H9 (cell line): ENCODE data around the gene LPP. TPM values are rescaled to one million over a fixed set of nuclear protein-coding genes. Genes with fewer than 3 reads are reported as not detected.

Source experiments
- DNase-seq: peaks from one replicate; pipeline ENCODE4 v3.0.0-alpha.2; 2017
- H2AFZ ChIP-seq: one replicate; pipeline ENCODE4 v1.6.1; 2013; ENCODE audit warnings: mild to moderate bottlenecking, low read length, control low read depth, moderate library complexity
- H2AK5ac ChIP-seq: 2 replicates; pipeline ENCODE4 v1.6.1; 2013; ENCODE audit warnings: low read length, control low read depth, mixed read lengths; ENCODE audit not compliant: insufficient read length
- H2BK120ac ChIP-seq: one replicate; pipeline ENCODE4 v1.6.1; 2013; ENCODE audit warnings: low read depth, mild to moderate bottlenecking, low read length, control low read depth, inconsistent platforms; ENCODE audit not compliant: poor library complexity, severe bottlenecking
- H2BK12ac ChIP-seq: 2 replicates; pipeline ENCODE4 v1.6.1; 2013; ENCODE audit warnings: low read length, control low read depth, mixed read lengths, low read depth; ENCODE audit not compliant: insufficient read length
- H2BK15ac ChIP-seq: 2 replicates; pipeline ENCODE4 v1.6.1; 2013; ENCODE audit warnings: low read depth, low read length, control low read depth
- H2BK20ac ChIP-seq: one replicate; pipeline ENCODE4 v1.6.1; 2013; ENCODE audit warnings: low read depth, mild to moderate bottlenecking, low read length, control low read depth, inconsistent platforms; ENCODE audit not compliant: poor library complexity, severe bottlenecking
- H2BK5ac ChIP-seq: 2 replicates; pipeline ENCODE4 v1.6.1; 2013; ENCODE audit warnings: low read length, control low read depth, mixed read lengths; ENCODE audit not compliant: insufficient read length
- H3K14ac ChIP-seq: 2 replicates; pipeline ENCODE4 v1.6.1; 2013; ENCODE audit warnings: low read length, control low read depth; ENCODE audit not compliant: insufficient read depth
- H3K18ac ChIP-seq: 2 replicates; pipeline ENCODE4 v1.6.1; 2013; ENCODE audit warnings: low read depth, mild to moderate bottlenecking, mixed read lengths, low read length, control low read depth; ENCODE audit not compliant: insufficient read length
- H3K23ac ChIP-seq: 2 replicates; pipeline ENCODE4 v1.6.1; 2013; ENCODE audit warnings: low read length, control low read depth, mixed read lengths, low read depth; ENCODE audit not compliant: insufficient read length
- H3K23me2 ChIP-seq: 2 replicates; pipeline ENCODE4 v1.6.1; 2013; ENCODE audit warnings: low read depth, mild to moderate bottlenecking, mixed read lengths, low read length, control low read depth; ENCODE audit not compliant: insufficient read length, poor library complexity, severe bottlenecking
- H3K27ac ChIP-seq: 2 replicates; pipeline ENCODE4 v1.5.1; 2013; ENCODE audit warnings: low read length, control low read depth, mixed read lengths, low read depth; ENCODE audit not compliant: insufficient read length
- H3K27me3 ChIP-seq: 2 replicates; pipeline ENCODE4 v1.6.1; 2013; ENCODE audit warnings: low read length, control low read depth, inconsistent platforms; ENCODE audit not compliant: insufficient read depth
- H3K4ac ChIP-seq: 2 replicates; pipeline ENCODE4 v1.6.1; 2013; ENCODE audit warnings: low read depth, mild to moderate bottlenecking, control low read depth, inconsistent platforms, low read length, moderate library complexity
- H3K4me1 ChIP-seq: 2 replicates; pipeline ENCODE4 v1.6.1; 2013; ENCODE audit warnings: low read length, control low read depth, inconsistent platforms; ENCODE audit not compliant: insufficient read depth
- H3K4me2 ChIP-seq: 2 replicates; pipeline ENCODE4 v1.6.1; 2013; ENCODE audit warnings: low read length, control low read depth, mixed read lengths; ENCODE audit not compliant: insufficient read length, insufficient read depth
- H3K56ac ChIP-seq: 2 replicates; pipeline ENCODE4 v1.6.1; 2013; ENCODE audit warnings: low read depth, mild to moderate bottlenecking, mixed read lengths, low read length, control low read depth; ENCODE audit not compliant: insufficient read length
- H3K79me1 ChIP-seq: 2 replicates; pipeline ENCODE4 v1.6.1; 2013; ENCODE audit warnings: low read depth, mild to moderate bottlenecking, moderate library complexity, low read length, control low read depth, inconsistent platforms; ENCODE audit not compliant: insufficient read depth, poor library complexity, severe bottlenecking
- H3K79me2 ChIP-seq: 2 replicates; pipeline ENCODE4 v1.6.1; 2013; ENCODE audit warnings: low read length, control low read depth, inconsistent platforms; ENCODE audit not compliant: insufficient read depth
- H3K9ac ChIP-seq: 2 replicates; pipeline ENCODE4 v1.6.1; 2013; ENCODE audit warnings: low read length, control low read depth, mixed read lengths; ENCODE audit not compliant: insufficient read length; ENCODE audit errors: extremely low read depth
- H3K9me3 ChIP-seq: one replicate; pipeline ENCODE4 v1.6.1; 2013; ENCODE audit warnings: low read depth, low read length, inconsistent platforms; ENCODE audit not compliant: control insufficient read depth
- H3T11ph ChIP-seq: one replicate; pipeline ENCODE4 v1.6.1; 2013; ENCODE audit warnings: mild to moderate bottlenecking, low read length, control low read depth, inconsistent platforms
- H4K20me1 ChIP-seq: one replicate; pipeline ENCODE4 v1.6.1; 2013; ENCODE audit not compliant: control insufficient read depth, insufficient read length, insufficient read depth
- H4K5ac ChIP-seq: 2 replicates; pipeline ENCODE4 v1.6.1; 2013; ENCODE audit warnings: low read depth, mild to moderate bottlenecking, mixed read lengths, low read length, control low read depth; ENCODE audit not compliant: insufficient read length
- H4K8ac ChIP-seq: replicated peaks from 2 replicates; pipeline ENCODE4 v1.6.1; 2013; ENCODE audit warnings: low read length, control low read depth, mixed read lengths, low read depth; ENCODE audit not compliant: insufficient read length
- H4K91ac ChIP-seq: 2 replicates; pipeline ENCODE4 v1.6.1; 2013; ENCODE audit warnings: low read depth, mild to moderate bottlenecking, moderate library complexity, mixed read lengths, low read length, control low read depth; ENCODE audit not compliant: insufficient read length
- H3K27ac Mint-ChIP-seq, 3 experiments: 2 replicates in 2 of 3; 3 replicates in 1 of 3; pipeline ENCODE4 v1.8.0; 2020 to 2021; ENCODE audit warnings: mixed read lengths in 3 of 3, mild to moderate bottlenecking in 1 of 3, moderate library complexity in 1 of 3
- H3K27me3 Mint-ChIP-seq: 2 replicates; pipeline ENCODE4 v1.8.0; 2021; ENCODE audit warnings: low read depth, mild to moderate bottlenecking, moderate library complexity, mixed read lengths
- H3K36me3 Mint-ChIP-seq, 3 experiments: 2 replicates in 2 of 3; 3 replicates in 1 of 3; pipeline ENCODE4 v1.8.0; 2020 to 2021; ENCODE audit warnings: low read depth in 3 of 3, mixed read lengths in 3 of 3; ENCODE audit not compliant: insufficient read depth in 1 of 3
- H3K4me1 Mint-ChIP-seq, 2 experiments: 2 replicates each; pipeline ENCODE4 v1.8.0; 2020; ENCODE audit warnings: mixed read lengths in 2 of 2
- H3K4me3 Mint-ChIP-seq, 2 experiments: 2 replicates in 1 of 2; 3 replicates in 1 of 2; pipeline ENCODE4 v1.8.0; 2020 to 2021; ENCODE audit warnings: mild to moderate bottlenecking in 2 of 2, mixed read lengths in 2 of 2, moderate library complexity in 1 of 2
- H3K9me3 Mint-ChIP-seq, 2 experiments: 2 replicates in 1 of 2; 3 replicates in 1 of 2; pipeline ENCODE4 v1.8.0; 2020; ENCODE audit warnings: mild to moderate bottlenecking in 2 of 2, mixed read lengths in 2 of 2, moderate library complexity in 1 of 2
- WGBS: extraction: QIAGEN DNeasy Blood & Tissue Kit; methylation state at CpG from one replicate; pipeline ENCODE4 v1.1.7; 2013; ENCODE audit warnings: missing lambda C conversion rate, low lambda C conversion rate, mixed read lengths; ENCODE audit not compliant: insufficient read length; ENCODE audit errors: extremely low coverage; 5-methylcytosine and 5-hydroxymethylcytosine counted together
- total RNA-seq: library from RNA; stranded (reverse); gene quantifications from 2 replicates; pipeline ENCODE4 v1.2.1, GENCODE V29; 2021
- TF ChIP-seq, protein P1 (sequence below): fragments of 200-600 bp; sonication (generic); conservative IDR thresholded peaks from 3 replicates; pipeline ENCODE4 v1.8.0; 2021; ENCODE audit warnings: antibody characterized with exemption, mild to moderate bottlenecking

Gene LPP
- total RNA-seq, 1 experiment from 2014 or later = 64.6 TPM

DNA sequence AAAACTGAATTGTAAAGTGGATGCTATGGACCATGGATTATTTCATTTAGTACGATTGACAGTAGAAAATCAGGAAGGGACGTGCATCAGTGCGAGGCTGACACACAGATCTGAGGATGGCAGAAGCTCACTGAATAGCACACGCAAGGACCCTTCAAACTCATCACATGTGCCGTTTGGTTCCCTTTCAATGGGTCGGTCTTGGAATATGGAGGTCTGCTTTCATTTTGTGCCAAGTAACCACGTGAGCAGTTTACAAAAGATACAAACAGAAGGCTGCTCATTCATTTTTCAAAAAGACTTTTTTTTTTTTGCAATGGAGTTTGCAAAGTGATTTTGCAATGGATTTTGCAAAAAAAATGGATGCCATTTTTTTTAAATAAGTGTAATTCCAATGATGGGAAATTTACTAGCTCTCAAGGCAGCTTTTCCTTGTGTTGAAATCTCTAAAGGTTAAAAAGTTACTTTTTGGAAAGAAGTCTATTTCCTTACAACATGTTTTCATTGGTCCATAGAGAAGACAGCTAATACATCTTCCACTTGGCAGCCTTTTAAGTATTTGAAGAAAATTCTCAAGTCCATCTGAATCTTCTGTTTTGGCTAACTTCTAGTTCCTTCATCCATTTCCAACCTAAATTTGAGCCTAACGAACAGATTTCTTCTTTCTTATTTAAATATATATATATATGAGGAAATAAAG is 625.5 kb downstream of the LPP start:
- Mint-ChIP-seq H3K27me3 (no peaks in the 10 kb centered on the region), H3K9me3 (no peaks in the 10 kb centered on the region; a peak in 1 of 5 replicates), H3K4me1 (peaks cover 14 to 19% of the 10 kb centered on the region in 2 experiments), H3K4me3 (no peak overlapping the region), H3K36me3 (peaks cover 0 to 2% (median 0%) of the 10 kb centered on the region in 3 experiments; a peak in 2 of 7 replicates), H3K27ac (no peak overlapping the region; a peak in 1 of 7 replicates)
- Histone ChIP-seq H3K14ac (no peak overlapping the region), H4K8ac (no peak overlapping the region), H3K56ac (no peak overlapping the region), H3K9me3 (no peaks in the 10 kb centered on the region), H2BK120ac (no peak overlapping the region), H3K4ac (no peak overlapping the region), H4K5ac (no peak overlapping the region), H3K4me2 (no peak overlapping the region), H2AFZ (no peak overlapping the region), H3K23me2 (no peaks in the 10 kb centered on the region), H3K27ac (no peak overlapping the region), H3T11ph (no peak overlapping the region), H2BK5ac (no peak overlapping the region), H3K23ac (no peak overlapping the region), H2BK12ac (no peak overlapping the region), H4K91ac (no peak overlapping the region), H3K18ac (no peak overlapping the region), H3K27me3 (no peaks in the 10 kb centered on the region), H3K79me1 (no peaks in the 10 kb centered on the region), H4K20me1 (no peaks in the 10 kb centered on the region), H2BK15ac (no peak overlapping the region), H2AK5ac (no peak overlapping the region), H3K9ac (no peak overlapping the region), H3K79me2 (no peaks in the 10 kb centered on the region), H3K4me1 (no peaks in the 10 kb centered on the region), H2BK20ac (no peak overlapping the region)
- TF ChIP-seq, protein P1, sequence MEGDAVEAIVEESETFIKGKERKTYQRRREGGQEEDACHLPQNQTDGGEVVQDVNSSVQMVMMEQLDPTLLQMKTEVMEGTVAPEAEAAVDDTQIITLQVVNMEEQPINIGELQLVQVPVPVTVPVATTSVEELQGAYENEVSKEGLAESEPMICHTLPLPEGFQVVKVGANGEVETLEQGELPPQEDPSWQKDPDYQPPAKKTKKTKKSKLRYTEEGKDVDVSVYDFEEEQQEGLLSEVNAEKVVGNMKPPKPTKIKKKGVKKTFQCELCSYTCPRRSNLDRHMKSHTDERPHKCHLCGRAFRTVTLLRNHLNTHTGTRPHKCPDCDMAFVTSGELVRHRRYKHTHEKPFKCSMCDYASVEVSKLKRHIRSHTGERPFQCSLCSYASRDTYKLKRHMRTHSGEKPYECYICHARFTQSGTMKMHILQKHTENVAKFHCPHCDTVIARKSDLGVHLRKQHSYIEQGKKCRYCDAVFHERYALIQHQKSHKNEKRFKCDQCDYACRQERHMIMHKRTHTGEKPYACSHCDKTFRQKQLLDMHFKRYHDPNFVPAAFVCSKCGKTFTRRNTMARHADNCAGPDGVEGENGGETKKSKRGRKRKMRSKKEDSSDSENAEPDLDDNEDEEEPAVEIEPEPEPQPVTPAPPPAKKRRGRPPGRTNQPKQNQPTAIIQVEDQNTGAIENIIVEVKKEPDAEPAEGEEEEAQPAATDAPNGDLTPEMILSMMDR = no peak
- DNase-seq = no peak
- WGBS = no CpG with 5 or more reads among the region's 8 CpGs
